RWPE1 (cell line): Measurements from ENCODE around the gene MSL3B.

Experiments used
- CTCF ChIA-PET: fragments of 350-600 bp; sonication (Branson Sonifier 250); formaldehyde crosslinking; extraction: SDS; loops from one replicate; lab custom pipeline; 2021; lab: Yijun Ruan, JAX
- POLR2A ChIA-PET: fragments of 400-600 bp; formaldehyde crosslinking; extraction: SDS; loops from one replicate; lab custom pipeline; 2020; ENCODE audit warnings: antibody characterized with exemption; ENCODE audit not compliant: low non-redundant PET; lab: Yijun Ruan, JAX
- DNase-seq: peaks from one replicate; pipeline ENCODE4 v3.0.0; 2012; ENCODE audit warnings: low spot score
- H3K27ac ChIP-seq: fragments of 450-650 bp; 2 replicates; pipeline ENCODE4 v1.5.1; 2017
- TF ChIP-seq, protein P1 (sequence below): fragments of 450-650 bp; conservative IDR thresholded peaks from 2 replicates; pipeline ENCODE4 v1.5.1; 2017; ENCODE audit warnings: low read depth, mild to moderate bottlenecking

MSL3B gene

DNA sequence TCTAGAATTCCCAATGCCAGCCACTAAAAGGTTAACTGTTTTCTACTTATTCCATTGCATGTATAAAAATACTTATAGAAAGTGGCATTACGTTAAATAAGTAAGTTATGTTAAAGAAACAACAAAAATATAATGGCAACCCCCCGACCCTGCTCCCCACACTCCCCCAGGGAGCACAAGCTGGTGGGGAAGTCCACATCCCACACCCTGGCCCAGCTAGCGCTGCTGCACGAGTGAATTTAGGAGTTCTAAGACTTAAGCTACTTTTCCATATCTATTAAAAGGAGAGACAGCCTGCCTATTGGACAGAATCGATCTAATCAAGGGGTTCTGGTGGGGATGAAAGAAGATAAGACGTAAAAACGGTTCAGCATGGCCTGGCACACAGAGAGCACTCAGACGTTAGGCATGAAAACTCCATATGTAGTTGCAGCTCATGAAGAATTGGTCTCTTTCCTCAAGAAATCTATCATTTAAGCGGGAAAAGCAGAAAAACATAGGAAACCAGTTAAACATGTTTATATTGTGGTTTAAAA is 30.4 kb downstream of the MSL3B start:
- CTCF ChIA-PET, result no interaction called here
- H3K27ac ChIP-seq, result peak overlapping the region; percentile 15; the same call in 1 of the 2 replicates
- TF ChIP-seq, protein P1, sequence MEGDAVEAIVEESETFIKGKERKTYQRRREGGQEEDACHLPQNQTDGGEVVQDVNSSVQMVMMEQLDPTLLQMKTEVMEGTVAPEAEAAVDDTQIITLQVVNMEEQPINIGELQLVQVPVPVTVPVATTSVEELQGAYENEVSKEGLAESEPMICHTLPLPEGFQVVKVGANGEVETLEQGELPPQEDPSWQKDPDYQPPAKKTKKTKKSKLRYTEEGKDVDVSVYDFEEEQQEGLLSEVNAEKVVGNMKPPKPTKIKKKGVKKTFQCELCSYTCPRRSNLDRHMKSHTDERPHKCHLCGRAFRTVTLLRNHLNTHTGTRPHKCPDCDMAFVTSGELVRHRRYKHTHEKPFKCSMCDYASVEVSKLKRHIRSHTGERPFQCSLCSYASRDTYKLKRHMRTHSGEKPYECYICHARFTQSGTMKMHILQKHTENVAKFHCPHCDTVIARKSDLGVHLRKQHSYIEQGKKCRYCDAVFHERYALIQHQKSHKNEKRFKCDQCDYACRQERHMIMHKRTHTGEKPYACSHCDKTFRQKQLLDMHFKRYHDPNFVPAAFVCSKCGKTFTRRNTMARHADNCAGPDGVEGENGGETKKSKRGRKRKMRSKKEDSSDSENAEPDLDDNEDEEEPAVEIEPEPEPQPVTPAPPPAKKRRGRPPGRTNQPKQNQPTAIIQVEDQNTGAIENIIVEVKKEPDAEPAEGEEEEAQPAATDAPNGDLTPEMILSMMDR, result no peak

DNA sequence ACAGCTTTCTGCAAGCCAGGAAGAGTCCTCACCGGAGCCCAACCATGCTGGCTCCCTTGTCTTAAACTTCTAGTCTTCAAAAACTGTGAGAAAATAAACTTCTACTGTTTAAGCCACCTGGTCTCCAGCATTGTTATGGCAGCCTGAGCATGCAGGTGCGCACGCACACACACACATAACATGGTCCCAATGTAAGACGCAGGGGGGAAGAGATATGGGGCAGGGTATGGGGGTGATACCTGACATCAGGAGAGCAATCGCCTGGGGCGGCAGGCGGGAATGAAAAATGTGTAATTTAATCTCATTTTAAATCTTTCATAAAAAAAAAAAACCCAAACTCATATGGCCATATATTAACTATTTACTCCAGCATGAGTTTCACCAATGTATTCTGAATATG is 31.8 kb downstream of the MSL3B start:
- TF ChIP-seq, protein P1, result no peak
- peak overlapping the region; percentile 49; the same call in 1 of the 2 replicates for H3K27ac ChIP-seq
- DNase-seq, result no peak
- POLR2A ChIA-PET, result no interaction called here
- CTCF ChIA-PET, result no interaction called here

More for the DNA sequence above, 30.4 kb downstream of the MSL3B start:
- no peak for DNase-seq
- POLR2A ChIA-PET, result no interaction called here

DNA sequence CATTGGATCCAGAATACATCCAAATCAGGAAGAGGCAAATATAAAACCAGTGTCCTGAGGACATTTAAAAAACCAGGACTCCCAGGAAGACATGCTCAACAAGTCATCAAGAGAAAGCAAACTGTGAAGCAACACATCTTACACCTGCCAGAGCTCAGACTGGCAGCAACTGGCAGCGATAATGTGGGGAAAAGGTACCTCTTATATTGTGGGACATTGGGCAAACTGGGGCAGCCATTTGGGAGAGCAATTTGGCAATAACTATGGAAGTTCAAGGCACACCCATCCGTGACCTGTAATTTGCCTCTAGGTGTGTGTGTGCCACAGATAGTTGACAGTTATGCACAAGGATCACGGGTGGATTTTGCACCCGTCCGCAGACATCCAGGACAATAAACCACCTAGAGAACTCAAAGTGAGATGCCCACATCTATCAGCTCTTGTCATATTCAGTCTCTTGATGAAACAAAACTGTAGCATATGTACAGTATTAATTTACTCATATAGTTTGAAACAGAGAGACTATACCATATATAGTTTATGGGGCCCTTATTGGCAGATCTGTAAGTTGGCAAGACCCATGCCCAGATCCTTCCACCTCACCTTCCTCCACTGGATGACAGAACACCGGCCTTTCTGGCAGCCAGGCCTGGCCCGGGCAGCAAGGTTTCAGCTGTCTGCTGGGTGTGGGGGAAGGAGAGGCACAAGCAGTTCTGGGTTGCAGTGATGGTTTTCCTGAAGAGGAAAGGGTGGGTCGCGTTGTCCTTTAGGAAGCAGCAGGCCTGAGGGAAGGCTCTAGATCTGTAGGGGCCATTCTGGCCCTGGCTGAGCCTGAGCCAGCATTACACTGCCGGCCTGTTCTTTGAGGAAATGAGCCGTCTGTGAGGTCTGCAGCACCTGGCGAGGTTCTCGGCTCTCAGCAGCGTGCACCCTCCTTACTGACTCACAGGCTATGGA is 32.7 kb downstream of the MSL3B start:
- CTCF ChIA-PET, result no interaction called here
- POLR2A ChIA-PET, result no interaction called here
- peak overlapping the region; percentile 49 for H3K27ac ChIP-seq
- no peak for DNase-seq
- TF ChIP-seq, protein P1, result no peak

DNA sequence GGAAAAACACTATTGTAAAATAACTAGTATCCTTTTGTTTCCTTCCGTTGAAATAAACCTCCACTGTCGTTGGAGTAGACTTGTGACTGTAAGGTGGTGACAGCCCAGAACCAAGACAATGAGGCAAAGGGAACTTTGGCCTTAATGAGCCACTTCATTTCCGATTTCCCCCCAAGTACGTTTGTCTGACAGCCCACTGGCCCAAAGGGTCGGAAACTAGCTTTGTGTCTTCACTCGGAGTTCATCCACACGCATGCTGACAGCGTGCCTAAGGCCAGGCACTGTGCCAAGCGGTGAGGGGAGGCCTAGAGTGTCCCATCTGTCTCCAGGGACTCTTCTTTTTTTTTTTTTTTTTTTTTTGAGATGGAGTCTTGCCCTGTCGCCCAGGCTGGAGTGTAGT is 34.8 kb downstream of the MSL3B start:
- ChIA-PET CTCF (interaction anchor here (0.7 to 2.9 kb wide), 4 partner anchors 9 to 389 kb away, joined by 4 to 22 read pairs (median 5); no protein-coding TSS in a partner anchor), POLR2A (no interaction called here)
- no peak for DNase-seq
- H3K27ac ChIP-seq, result peak overlapping the region; percentile 67
- TF ChIP-seq, protein P1, result no peak

DNA sequence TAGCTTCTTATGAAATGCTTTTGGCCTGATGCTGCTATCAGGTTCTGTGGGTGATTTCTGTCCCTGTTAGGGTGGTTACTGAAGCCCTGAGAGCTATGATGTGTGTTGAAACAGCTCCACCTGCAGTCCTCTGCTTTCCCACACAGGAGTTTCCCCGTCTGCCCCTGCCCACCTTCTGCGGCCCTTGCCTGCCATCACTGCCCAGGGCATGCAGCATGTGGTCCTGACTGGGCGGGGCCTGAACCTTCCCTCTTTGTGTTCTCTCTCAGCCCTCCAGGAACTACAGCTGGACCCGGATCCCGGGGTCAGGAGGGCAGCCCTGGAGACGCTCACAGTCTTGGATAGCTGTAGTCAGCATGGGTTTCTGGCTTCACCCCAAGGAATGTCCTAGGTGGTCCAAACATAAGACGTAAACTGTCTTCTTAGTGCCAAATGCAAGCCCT is 35.3 kb downstream of the MSL3B start:
- CTCF ChIA-PET, result interaction anchor here (0.5 to 2.9 kb wide), 9 partner anchors 9 to 694 kb away, joined by 3 to 22 read pairs (median 4); no protein-coding TSS in a partner anchor
- POLR2A ChIA-PET, result no interaction called here
- peak overlapping the region; percentile 67 for H3K27ac ChIP-seq
- DNase-seq, result peak; percentile 73
- TF ChIP-seq, protein P1, result peak; percentile 33; the same call in 1 of the 2 replicates

DNA sequence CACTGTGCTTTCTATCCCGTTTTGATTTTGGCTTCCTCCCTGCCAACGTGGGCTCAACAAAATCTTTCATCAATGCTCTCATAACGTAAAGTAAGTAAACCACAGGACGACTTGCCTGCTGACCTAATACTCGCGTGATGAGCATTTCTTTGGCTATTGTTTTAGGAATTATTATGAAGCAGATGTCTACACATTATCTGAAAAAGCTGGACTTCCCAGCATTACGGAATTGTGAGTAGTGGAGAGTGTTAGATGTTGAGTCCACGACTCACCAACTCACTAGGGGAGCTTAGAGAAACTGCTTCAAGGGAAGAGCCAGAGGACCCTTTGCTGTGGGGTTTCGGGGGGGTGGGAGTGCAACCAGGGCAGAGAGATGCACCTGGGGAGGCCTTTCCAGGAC is 35.8 kb downstream of the MSL3B start:
- H3K27ac ChIP-seq, result peak overlapping the region; percentile 67
- TF ChIP-seq, protein P1, result no peak
- POLR2A ChIA-PET, result no interaction called here
- CTCF ChIA-PET, result interaction anchor here (0.5 to 2.9 kb wide), 8 partner anchors 64 to 694 kb away, joined by 3 to 22 read pairs (median 4); no protein-coding TSS in a partner anchor
- no peak for DNase-seq
